Measurements from ENCODE around the gene GRIP2. TPM values are rescaled to one million over a fixed set of nuclear protein-coding genes. Genes with fewer than 3 reads are reported as not detected.

The GRIP2 gene
- total RNA-seq, 6 donors from 2014 or later = 0.33 to 1.0 (median 0.59) TPM

DNA sequence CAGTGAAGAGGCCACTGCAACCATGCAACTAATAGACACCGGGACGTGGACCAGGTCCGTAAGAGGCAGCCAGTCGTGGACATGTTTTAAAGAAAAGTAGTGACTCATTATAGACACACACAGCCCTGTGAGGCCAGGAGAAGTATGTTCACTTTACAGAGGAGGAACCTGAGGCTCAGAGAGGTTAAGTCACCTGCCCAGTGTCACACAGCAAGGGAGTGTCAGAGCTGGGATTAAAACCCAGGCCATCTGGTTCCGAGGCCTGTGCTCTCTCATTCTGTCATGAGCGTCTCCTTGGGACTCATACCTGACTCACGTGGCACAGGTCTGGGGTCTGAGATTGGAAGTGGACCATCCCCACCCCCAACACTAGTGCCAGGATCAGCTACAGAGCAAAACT, 28.1 kb upstream of the GRIP2 start:
- H3K36me3 ChIP-seq = no peaks in the 10 kb centered on the region
- no peaks in the 10 kb centered on the region for H3K9me3 ChIP-seq
- no peak overlapping the region for H3K27ac ChIP-seq
- H3K27me3 ChIP-seq = no peaks in the 10 kb centered on the region
- H3K4me1 ChIP-seq = no peaks in the 10 kb centered on the region
- no peak for ATAC-seq (ENCODE audit: low FRiP score in 2 of 2)
- TF ChIP-seq POLR2A (IDR thresholded peaks at IDR 0.05) = no peak
- TF ChIP-seq, protein P1, sequence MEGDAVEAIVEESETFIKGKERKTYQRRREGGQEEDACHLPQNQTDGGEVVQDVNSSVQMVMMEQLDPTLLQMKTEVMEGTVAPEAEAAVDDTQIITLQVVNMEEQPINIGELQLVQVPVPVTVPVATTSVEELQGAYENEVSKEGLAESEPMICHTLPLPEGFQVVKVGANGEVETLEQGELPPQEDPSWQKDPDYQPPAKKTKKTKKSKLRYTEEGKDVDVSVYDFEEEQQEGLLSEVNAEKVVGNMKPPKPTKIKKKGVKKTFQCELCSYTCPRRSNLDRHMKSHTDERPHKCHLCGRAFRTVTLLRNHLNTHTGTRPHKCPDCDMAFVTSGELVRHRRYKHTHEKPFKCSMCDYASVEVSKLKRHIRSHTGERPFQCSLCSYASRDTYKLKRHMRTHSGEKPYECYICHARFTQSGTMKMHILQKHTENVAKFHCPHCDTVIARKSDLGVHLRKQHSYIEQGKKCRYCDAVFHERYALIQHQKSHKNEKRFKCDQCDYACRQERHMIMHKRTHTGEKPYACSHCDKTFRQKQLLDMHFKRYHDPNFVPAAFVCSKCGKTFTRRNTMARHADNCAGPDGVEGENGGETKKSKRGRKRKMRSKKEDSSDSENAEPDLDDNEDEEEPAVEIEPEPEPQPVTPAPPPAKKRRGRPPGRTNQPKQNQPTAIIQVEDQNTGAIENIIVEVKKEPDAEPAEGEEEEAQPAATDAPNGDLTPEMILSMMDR (IDR thresholded peaks at IDR 0.05) = no peak
- TF ChIP-seq POLR2AphosphoS5 (IDR thresholded peaks at IDR 0.05) = no peak
- no peak for TF ChIP-seq EP300 (IDR thresholded peaks at IDR 0.05)
- H3K4me3 ChIP-seq = no peak overlapping the region
- DNase-seq = no peak
- 90 to 91% methylated on average over 7 of the region's 7 CpGs for WGBS, 2 donors

DNA sequence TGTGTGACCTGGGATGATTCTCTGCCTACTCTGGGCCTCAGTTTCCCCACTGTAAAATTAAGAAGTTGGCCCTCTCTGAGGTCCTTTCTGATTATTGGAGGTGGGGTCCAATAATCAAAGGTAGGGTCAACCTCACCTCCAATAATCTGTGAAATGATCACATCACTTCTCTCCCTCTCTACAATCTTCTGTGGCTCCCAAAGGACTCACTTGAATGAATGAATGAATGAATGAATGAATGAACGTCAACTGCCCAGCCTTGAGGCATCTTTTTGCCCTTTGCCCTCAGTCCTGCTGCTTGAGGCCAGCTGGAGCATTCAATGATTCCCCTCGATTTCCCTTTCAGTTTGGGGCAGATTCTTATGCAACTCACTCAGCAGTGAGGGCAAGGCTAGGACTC, 26.7 kb upstream of the GRIP2 start:
- Histone ChIP-seq H3K9me3 (no peaks in the 10 kb centered on the region), H3K4me1 (no peaks in the 10 kb centered on the region), H3K4me3 (no peak overlapping the region), H3K27ac (no peak overlapping the region), H3K27me3 (no peaks in the 10 kb centered on the region), H3K36me3 (no peaks in the 10 kb centered on the region)
- ATAC-seq (ENCODE audit: low FRiP score in 2 of 2) (no peak), DNase-seq (no peak)
- WGBS, 2 donors = 53 to 79% methylated on average over 2 of the region's 2 CpGs
- TF ChIP-seq POLR2A (IDR thresholded peaks at IDR 0.05) = no peak
- TF ChIP-seq, protein P1 (IDR thresholded peaks at IDR 0.05) = no peak
- TF ChIP-seq POLR2AphosphoS5 (IDR thresholded peaks at IDR 0.05) = no peak
- TF ChIP-seq EP300 (IDR thresholded peaks at IDR 0.05) = no peak

DNA sequence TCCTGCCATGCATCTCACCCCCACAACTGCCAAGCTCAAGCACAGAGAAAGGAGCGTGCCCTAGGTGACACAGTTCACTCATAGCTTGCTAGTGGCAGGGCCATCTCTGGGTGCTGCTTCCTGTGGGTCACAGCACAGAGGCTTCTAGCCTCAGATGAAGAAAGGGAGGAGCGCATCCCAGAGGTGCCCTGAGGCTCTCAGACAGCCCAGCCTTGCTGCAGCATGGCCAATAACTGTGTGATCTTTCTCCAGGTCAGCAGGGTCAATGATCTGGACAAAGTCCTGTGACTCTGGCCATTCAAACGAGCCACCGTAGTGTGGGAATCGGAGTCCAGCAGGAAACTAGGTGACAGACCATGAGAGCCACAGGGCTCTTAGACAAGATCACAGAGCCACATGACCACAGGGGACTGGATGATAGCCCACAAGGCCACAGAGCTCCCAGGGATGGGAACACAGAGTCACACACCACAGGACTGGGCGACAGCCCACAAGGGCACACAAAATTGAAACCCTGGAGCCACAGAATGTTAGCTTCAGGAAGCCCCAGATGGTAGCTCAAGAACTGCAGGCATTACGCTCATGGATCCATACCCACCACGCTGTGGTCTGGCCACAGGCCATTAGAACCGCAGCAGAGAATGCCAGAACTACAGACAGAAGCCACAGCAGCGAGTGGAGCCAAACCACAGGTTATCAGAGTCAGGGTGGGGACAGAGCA, 25.9 kb upstream of the GRIP2 start:
- Histone ChIP-seq H3K27me3 (no peaks in the 10 kb centered on the region), H3K36me3 (no peaks in the 10 kb centered on the region), H3K27ac (no peak overlapping the region), H3K4me1 (no peaks in the 10 kb centered on the region), H3K9me3 (no peaks in the 10 kb centered on the region), H3K4me3 (no peak overlapping the region)
- WGBS, 2 donors = 62% methylated on average over 9 to 10 of the region's 10 CpGs
- ATAC-seq (ENCODE audit: low FRiP score in 2 of 2) (no peak), DNase-seq (no peak)
- TF ChIP-seq EP300 (IDR thresholded peaks at IDR 0.05) = no peak
- TF ChIP-seq POLR2AphosphoS5 (IDR thresholded peaks at IDR 0.05) = no peak
- no peak for TF ChIP-seq POLR2A (IDR thresholded peaks at IDR 0.05)
- TF ChIP-seq, protein P1 (IDR thresholded peaks at IDR 0.05) = no peak

DNA sequence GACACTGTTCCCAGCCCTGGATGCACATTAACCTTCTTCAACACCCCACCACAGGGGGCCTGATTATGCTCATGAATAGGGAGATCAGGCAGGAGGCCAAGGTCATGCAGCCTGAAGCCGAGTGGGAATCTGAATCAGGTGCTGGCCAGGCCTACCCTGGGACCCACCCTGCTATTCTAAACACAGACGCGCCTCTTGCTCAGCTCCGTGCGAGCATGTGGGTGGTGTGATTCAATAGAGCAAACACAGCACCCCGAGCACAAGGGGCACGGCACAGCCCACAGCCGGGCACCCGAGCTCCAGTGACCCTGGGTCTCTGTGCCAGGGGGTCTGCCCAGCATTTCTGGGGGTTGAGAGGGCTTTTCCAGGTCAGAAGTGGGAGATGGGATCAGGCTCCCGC, 24.6 kb upstream of the GRIP2 start:
- Histone ChIP-seq H3K36me3 (no peaks in the 10 kb centered on the region), H3K4me3 (no peak overlapping the region), H3K27me3 (no peaks in the 10 kb centered on the region), H3K27ac (no peak overlapping the region), H3K9me3 (no peaks in the 10 kb centered on the region), H3K4me1 (no peaks in the 10 kb centered on the region)
- ATAC-seq (ENCODE audit: low FRiP score in 2 of 2) = no peak
- DNase-seq = no peak
- WGBS, 2 donors = 75 to 82% methylated on average over 4 to 9 of the region's 10 CpGs
- TF ChIP-seq POLR2AphosphoS5 (IDR thresholded peaks at IDR 0.05) = no peak

DNA sequence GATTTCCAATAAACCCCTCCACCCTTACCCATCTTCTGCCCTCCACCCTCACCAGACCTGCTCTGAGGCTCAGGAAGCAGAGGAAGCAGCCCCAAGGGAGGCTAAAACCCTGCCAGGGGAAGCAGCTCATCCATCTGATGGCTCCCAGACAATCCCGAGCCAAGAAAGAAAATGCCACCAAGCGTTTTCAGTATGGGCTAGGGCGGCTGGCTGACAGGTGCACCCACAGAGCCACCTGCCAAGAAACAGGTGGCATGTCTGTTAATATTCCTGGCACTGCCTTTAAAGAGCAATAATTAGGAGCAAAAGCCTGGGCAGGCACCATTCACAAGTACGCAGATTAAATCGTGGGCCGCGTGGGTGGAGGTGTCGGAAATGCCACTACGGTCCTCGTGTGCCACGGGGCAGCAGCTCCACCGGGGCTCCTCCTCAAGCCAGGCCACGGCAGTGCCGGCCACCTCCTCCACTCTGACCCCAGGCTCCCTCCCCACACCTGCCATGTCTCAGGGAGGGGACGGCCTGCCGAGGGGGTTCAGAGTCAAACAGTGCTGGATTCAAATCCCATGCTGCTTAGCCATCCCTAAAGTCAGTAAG, 23.9 kb upstream of the GRIP2 start:
- 73 to 87% methylated on average over 6 to 16 of the region's 16 CpGs for WGBS, 2 donors
- no peaks in the 10 kb centered on the region for H3K27me3 ChIP-seq
- no peaks in the 10 kb centered on the region for H3K9me3 ChIP-seq
- no peak overlapping the region for H3K4me3 ChIP-seq
- no peaks in the 10 kb centered on the region for H3K4me1 ChIP-seq
- no peak overlapping the region for H3K27ac ChIP-seq
- DNase-seq = no peak
- ATAC-seq (ENCODE audit: low FRiP score in 2 of 2) = no peak
- no peaks in the 10 kb centered on the region for H3K36me3 ChIP-seq
- TF ChIP-seq, protein P1 (IDR thresholded peaks at IDR 0.05) = no peak
- TF ChIP-seq POLR2AphosphoS5 (IDR thresholded peaks at IDR 0.05) (no peak), EP300 (IDR thresholded peaks at IDR 0.05) (no peak), POLR2A (IDR thresholded peaks at IDR 0.05) (no peak)
